ENCODE results near the gene TRIM72.
"Not testable (repeated sequence)": the region's sequence is repeated elsewhere in the genome, so short reads cannot be mapped to it uniquely, and the experiment has no call there.

The TRIM72 gene

GRCh38 chr16:31256466-31256865, 42.5 kb downstream of the TRIM72 start:
- no peak for DNase-seq (ENCODE audit: low spot score)

GRCh38 chr16:31258366-31258765, 44.4 kb downstream of the TRIM72 start:
- no peak for DNase-seq (ENCODE audit: low spot score)

GRCh38 chr16:31260136-31260931, 46.4 kb downstream of the TRIM72 start:
- DNase-seq (ENCODE audit: low spot score) = no peak

- no peak for DNase-seq (ENCODE audit: low spot score)
These were observed 48.2 kb downstream of the TRIM72 start for GRCh38 chr16:31262084-31262483.

- DNase-seq (ENCODE audit: low spot score) = no peak
These were observed 51.7 kb downstream of the TRIM72 start for GRCh38 chr16:31265329-31266245.

- no peak for DNase-seq (ENCODE audit: low spot score)
These were observed 53.6 kb downstream of the TRIM72 start for GRCh38 chr16:31267332-31268032.

GRCh38 chr16:31268033-31268365, 54.1 kb downstream of the TRIM72 start:
- no peak for DNase-seq (ENCODE audit: low spot score)

- DNase-seq (ENCODE audit: low spot score) = no peak
These were observed 55.0 kb downstream of the TRIM72 start for GRCh38 chr16:31268891-31269290.

GRCh38 chr16:31269541-31269940, 55.6 kb downstream of the TRIM72 start:
- DNase-seq (ENCODE audit: low spot score) = no peak

- DNase-seq (ENCODE audit: low spot score) = not testable (repeated sequence)
These were observed 56.1 kb downstream of the TRIM72 start for GRCh38 chr16:31269973-31270372.

- no peak for DNase-seq (ENCODE audit: low spot score)
These were observed 56.9 kb downstream of the TRIM72 start for GRCh38 chr16:31270795-31271194.

GRCh38 chr16:31271621-31272190, 57.8 kb downstream of the TRIM72 start:
- DNase-seq (ENCODE audit: low spot score) = no peak

GRCh38 chr16:31273187-31273586, 59.3 kb downstream of the TRIM72 start:
- no peak for DNase-seq (ENCODE audit: low spot score)

- DNase-seq (ENCODE audit: low spot score) = no peak
These were observed 59.8 kb downstream of the TRIM72 start for GRCh38 chr16:31273676-31274075.

- no peak for DNase-seq (ENCODE audit: low spot score)
These were observed 61.2 kb downstream of the TRIM72 start for GRCh38 chr16:31274831-31275816.

GRCh38 chr16:31276600-31276999, 62.7 kb downstream of the TRIM72 start:
- no peak for DNase-seq (ENCODE audit: low spot score)

GRCh38 chr16:31277659-31278260, 63.8 kb downstream of the TRIM72 start:
- DNase-seq (ENCODE audit: low spot score) = no peak

GRCh38 chr16:31278853-31279252, 64.9 kb downstream of the TRIM72 start:
- not testable (repeated sequence) for DNase-seq (ENCODE audit: low spot score)
